Omental fat pad (tissue), 4 donors: Measurements from ENCODE around the gene SPATA4. TPM values are rescaled to one million over a fixed set of nuclear protein-coding genes. Genes with fewer than 3 reads are reported as not detected.

Source experiments
- ATAC-seq: fragments of 150-250 bp; one replicate; pipeline ENCODE4 v1.9.1; 2016; ENCODE audit warnings: mild to moderate bottlenecking, moderate library complexity; ENCODE audit not compliant: low FRiP score
- DNase-seq: peaks from one replicate; pipeline ENCODE4 v3.0.0-alpha.2; 2019; ENCODE audit warnings: low spot score
- total RNA-seq, 4 donors: library from RNA; depleted of rRNA; stranded (reverse); fragments of >200 nt; gene quantifications; one replicate each; pipeline ENCODE4 v1.1.0, GENCODE V29; 2016
- TF ChIP-seq, protein P1 (sequence below), 3 donors: fragments of 450-650 bp; IDR thresholded peaks; one replicate each; pipeline ENCODE4 v1.5.1; 2016 to 2017; ENCODE audit warnings: antibody characterized with exemption in 3 of 3, mild to moderate bottlenecking in 3 of 3, moderate library complexity in 2 of 3

Gene SPATA4
- total RNA-seq, 4 donors from 2014 or later = not detected

DNA sequence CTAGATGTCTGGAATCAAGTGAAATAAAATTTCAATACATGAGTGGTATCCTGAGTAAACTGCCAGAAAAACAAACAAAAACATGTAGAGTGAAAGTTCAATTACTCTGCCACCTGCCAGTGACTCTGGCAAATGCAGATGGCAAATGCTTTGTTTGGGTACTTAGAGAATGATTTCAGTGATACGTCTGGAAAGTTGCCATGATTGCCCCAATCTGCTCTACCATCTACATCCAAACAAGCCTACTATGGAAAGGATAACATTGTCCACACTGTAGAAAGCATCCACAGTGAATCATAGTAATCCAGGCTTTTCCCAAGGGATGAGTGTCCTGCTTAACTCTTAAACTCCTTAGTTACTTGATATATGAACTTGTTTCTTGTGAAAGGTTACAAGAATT, 3.4 kb downstream of the SPATA4 start:
- DNase-seq = no peak
- TF ChIP-seq, protein P1, sequence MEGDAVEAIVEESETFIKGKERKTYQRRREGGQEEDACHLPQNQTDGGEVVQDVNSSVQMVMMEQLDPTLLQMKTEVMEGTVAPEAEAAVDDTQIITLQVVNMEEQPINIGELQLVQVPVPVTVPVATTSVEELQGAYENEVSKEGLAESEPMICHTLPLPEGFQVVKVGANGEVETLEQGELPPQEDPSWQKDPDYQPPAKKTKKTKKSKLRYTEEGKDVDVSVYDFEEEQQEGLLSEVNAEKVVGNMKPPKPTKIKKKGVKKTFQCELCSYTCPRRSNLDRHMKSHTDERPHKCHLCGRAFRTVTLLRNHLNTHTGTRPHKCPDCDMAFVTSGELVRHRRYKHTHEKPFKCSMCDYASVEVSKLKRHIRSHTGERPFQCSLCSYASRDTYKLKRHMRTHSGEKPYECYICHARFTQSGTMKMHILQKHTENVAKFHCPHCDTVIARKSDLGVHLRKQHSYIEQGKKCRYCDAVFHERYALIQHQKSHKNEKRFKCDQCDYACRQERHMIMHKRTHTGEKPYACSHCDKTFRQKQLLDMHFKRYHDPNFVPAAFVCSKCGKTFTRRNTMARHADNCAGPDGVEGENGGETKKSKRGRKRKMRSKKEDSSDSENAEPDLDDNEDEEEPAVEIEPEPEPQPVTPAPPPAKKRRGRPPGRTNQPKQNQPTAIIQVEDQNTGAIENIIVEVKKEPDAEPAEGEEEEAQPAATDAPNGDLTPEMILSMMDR (IDR thresholded peaks at IDR 0.05) = no peak
- no peak for ATAC-seq

DNA sequence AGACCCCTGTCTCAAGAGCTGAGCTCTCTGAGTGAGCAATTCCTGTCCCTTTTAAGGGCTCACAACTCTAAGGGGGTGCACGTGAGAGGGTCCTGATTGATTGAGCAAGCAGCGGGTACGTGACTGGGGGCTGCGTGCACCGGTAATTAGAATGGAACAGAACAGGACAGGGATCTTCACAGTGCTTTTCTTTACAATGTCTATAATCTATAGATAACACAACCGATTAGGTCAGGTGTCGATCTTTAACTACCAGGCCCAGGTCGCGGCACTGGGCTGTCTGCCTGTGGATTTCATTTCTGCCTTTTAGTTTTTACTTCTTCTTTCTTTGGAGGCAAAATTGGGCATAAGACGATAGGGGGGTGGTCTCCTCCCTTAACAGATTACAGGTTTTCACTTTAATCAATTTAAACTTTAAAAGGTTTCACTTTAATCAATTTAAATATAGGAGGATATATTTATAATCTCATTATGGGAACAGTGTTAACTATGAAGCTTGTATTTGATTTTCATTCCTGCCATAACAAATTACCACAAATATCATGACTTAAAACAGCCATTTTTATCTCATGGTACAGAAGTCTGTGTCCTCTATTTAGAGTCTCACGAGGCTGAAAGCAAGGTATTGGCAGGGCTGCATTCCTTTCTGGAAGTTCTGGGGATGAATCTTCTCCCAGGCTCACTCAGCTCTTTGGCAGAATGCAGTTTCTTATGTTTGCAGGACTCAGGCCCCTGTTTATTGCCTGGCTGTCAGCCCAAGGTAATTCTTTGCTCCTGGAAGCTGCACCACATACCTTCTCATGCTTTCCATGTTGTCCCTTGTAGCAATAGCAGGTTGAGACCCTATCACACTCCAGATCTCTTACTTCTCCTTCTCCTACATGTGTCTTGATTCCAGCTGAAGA, 5.2 kb downstream of the SPATA4 start:
- no peak for DNase-seq
- no peak for ATAC-seq

DNA sequence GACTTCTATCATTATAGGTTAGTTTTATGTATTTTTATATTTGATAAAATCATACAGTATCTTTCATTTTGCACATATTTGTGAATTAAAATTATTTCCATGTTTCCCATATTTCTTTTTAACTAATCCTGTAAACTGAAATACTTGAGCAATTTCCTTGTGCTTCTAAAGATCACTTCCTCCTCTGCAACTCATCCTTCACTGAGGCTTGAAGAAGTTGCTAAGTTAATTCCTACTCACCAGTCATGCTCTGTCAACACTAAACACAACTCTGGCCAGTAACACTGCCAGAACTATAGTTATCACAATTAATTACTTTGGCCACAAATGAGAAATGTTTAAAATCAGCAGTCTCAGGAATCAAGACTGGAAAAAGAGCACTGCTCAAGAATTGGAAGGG, 6.7 kb downstream of the SPATA4 start:
- ATAC-seq (no peak), DNase-seq (no peak)
- TF ChIP-seq, protein P1 (IDR thresholded peaks at IDR 0.05) = no peak

More for the DNA sequence above, 5.2 kb downstream of the SPATA4 start:
- TF ChIP-seq, protein P1 (IDR thresholded peaks at IDR 0.05) = no peak

DNA sequence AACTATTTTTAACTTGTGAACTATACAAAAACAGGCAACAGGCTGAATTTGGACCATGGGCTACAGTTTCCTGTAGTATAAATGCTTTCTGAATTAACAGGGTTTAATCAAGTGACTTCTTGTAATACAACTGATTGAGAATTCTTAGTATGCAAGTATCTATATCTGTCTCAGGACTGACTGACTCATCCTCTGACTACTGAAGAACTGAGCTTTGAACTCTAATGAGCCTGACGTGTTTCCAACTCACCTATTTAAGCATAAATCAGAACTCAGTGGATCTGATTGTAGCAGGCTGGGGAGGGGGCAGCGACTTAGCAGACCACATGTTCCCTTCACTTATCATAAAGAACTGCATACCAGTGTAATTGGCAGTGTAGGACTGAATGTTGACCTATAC, 7.8 kb downstream of the SPATA4 start:
- ATAC-seq = no peak
- no peak for DNase-seq
- TF ChIP-seq, protein P1 (IDR thresholded peaks at IDR 0.05) = no peak

DNA sequence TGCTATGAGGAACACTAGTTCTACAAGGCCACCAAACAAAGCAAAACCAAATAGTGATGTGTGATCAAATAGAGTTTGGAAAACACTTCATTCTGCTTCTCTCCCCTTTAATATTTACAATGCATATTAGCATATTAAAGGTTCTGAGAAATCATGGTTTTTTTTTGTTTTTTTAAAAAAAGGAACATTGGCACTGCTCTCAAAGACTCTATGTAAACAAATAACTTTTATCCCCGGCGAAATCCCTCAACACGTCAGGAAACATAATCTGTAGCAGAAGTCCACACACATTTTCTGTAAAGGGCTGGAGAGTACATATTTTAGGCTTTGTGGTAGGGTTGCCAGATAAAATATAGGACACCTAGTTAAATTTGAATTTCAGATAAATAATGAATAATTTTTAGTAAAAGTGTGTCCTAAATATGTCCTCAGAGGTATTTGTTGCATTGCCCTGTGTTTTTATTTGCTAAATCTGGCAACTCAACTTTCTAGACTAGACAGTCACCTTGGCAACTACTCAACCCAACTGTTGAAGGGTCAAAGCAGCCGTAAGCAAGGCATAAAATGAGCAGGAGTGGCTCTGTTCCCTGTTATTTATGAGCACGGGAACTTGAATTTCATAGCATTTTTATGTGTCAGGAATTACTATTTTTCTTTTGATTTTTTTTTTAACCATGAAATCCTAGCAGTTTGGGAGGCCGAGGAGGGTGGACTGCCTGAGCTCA, 8.6 kb downstream of the SPATA4 start:
- ATAC-seq (no peak), DNase-seq (no peak)
- TF ChIP-seq, protein P1 (IDR thresholded peaks at IDR 0.05) = no peak

DNA sequence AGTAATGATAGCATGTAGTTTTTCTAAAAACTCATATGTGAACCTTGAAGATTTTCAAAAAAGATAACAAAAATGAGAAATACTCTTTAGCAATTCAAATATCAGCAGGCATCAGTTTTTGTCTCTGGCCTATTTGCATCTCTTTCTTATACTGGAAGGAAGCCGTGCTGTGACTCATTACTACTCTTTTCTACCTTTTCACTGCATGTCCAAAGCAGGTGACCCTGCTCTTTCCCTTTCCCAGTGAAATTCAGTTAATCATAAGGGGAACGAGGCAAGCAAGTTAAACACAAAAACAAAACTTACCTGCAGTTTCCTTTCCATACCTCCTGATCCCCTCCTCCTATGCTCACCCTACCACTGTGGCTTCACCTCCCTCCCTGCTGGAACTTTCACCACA, 9.3 kb downstream of the SPATA4 start:
- ATAC-seq (no peak), DNase-seq (no peak)
- TF ChIP-seq, protein P1 (IDR thresholded peaks at IDR 0.05) = no peak
